NCI-H524 (cell line): Measurements from ENCODE around the gene STAMBP.
"Not testable (repeated sequence)": the region's sequence is repeated elsewhere in the genome, so short reads cannot be mapped to it uniquely, and the experiment has no call there.

ENCODE experiments used
- DNase-seq, 2 experiments: peaks; one replicate each; lab custom pipeline; 2025; lab: John Stamatoyannopoulos, UW

STAMBP gene

GRCh38 chr2:73828818-73829570 is at the start of gene STAMBP:
Gene STAMBP (plus strand): TSS chr2:73828961. CDS start chr2:73830857, 1,896 bp downstream.
- DNase-seq: peak; percentile 93 to 94

GRCh38 chr2:73779467-73780236 is 49.1 kb upstream of the STAMBP start, which contains the start of gene DUSP11:
Gene DUSP11 (minus strand): TSS chr2:73780103. CDS start chr2:73779974, 129 bp downstream.
- peak; percentile 89 to 96 for DNase-seq

GRCh38 chr2:73780237-73780582 is 48.6 kb upstream of the STAMBP start:
- DNase-seq: no peak

GRCh38 chr2:73783402-73783801 is 45.4 kb upstream of the STAMBP start:
- DNase-seq: not testable (repeated sequence)

DNA sequence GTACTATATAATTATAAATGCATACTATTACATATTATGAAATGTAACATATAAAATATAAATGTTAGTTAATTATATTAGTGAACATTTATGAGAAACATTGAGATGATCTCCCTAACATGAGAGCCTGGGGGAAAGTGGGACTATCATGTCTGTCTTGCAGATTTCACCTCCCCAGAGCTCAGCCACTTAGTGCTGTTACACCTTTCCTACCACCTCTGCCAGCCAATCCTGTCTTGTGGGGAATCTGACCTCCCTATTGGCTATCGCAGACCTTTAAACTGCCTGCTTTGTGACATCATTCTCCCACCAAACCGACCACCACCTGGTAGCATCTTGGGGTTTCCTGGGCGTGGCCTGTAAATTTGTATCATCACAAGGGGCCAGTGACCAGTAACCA is 44.9 kb upstream of the STAMBP start, which contains the start of gene C2orf78:
C2orf78 (plus strand) TSS at position 301 of the 400 bp plus-strand sequence. CDS start 127 bp downstream, outside the sequence.
- DNase-seq: not testable (repeated sequence)

GRCh38 chr2:73811878-73812277 is 16.9 kb upstream of the STAMBP start:
- DNase-seq: no peak

DNA sequence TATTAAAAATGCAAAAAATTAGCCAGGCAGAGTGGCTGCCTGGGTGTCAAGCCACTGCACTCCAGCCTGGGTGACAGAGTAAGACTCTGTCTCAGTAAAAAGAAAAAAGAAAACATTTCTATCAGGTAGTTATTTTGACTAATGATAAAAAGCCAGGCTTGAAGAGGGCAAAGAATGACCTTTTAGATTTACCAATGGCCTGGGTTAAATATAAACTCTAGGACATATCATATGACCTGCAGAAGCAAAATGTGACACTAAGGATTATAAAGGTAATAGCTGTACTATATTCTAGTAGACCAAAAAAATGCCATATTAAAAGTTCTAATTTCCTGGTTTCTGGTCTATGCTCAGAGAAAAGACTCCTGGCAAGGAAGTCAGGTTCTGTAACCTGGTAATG is 16.1 kb upstream of the STAMBP start:
- DNase-seq: no peak

DNA sequence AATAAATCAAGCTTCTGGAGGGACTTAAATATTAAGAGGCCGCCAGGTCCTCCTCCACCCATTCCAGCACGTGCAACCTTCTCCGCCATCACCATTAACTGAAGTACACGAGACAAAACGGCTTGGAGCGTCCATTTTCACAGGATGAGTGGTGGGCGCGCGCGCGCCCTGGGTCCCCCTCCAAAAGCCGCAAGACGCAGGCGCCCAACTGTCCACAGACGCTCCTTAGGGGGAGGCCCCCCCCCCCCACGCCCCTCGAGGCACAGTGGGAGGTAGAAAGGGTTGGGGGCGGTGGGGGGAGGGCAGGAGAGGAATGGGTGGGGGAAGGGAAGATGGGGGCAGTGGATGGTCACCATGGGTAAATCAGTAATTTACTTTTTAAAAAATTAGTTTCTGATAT is 10.5 kb upstream of the STAMBP start:
- DNase-seq: no peak

- DNase-seq: no peak
Observed at GRCh38 chr2:73821227-73821626, 7.5 kb upstream of the STAMBP start.

DNA sequence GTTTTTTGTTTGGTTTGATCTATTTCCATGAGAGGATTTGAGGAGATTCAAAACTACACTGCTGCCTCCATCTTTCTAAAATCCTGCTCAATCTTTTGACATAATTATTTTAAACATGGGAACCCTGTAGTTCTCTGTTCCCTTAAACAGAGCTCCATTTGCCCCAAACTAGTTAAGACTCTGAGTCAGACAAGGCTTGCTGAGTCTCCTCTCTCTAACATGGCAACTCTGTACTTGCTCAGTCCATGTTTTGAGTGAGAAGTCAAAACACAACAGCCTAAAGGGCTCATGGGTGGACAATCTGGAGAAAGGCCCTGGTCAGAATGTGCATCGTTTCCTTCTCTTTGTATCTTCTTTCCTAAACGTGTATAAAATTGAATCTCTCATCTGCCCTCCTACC is 7.1 kb upstream of the STAMBP start:
- no peak for DNase-seq

DNA sequence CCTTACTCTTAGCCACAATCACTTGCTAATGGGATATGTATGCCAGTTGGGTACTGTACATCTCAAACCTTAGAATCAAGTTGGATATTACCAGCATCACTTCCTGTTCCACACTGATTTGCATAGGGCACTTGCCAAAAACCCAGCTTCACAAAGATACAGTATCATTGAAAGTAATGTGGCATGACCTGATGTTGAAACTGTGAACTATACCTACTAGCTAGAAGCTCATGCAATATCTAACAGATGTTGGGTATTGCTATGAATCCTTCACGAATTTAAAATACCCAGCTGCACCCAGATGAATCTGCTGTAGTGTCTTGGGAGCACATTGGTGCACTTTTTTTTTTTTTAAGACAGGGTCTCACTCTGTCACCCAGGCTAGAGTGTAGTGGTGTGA is 6.5 kb upstream of the STAMBP start:
- no peak for DNase-seq

- DNase-seq: no peak
Observed at GRCh38 chr2:73822991-73823390, 5.8 kb upstream of the STAMBP start.

- DNase-seq: no peak
Observed at GRCh38 chr2:73823416-73823815, 5.3 kb upstream of the STAMBP start.

- DNase-seq: peak; percentile 35 to 74
Observed at GRCh38 chr2:73823916-73824523, 4.7 kb upstream of the STAMBP start.

GRCh38 chr2:73825408-73825807 is 3.4 kb upstream of the STAMBP start:
- peak; percentile 14 to 52 for DNase-seq

DNA sequence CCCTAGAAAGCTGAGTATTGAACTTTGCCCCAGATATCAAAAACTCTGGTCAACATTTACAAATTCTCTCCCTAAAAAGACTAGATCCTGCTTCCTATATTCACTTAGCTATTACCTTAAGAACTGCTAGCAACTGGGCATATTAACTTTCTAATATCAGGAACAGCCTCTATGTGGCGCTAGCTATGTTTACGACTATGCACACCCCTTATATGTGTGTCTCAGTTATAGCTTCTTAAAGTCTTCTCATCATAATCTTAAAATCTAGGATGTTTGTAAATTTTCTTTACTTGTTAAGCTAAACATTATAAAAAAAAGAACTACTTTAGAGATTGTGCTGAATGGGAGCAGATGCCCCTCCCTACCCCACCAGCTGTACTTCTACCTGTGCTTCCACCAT is 1.7 kb upstream of the STAMBP start:
- DNase-seq: peak in 1 of 2 experiments; percentile 40

GRCh38 chr2:73827660-73828388 is 937 bp upstream of the STAMBP start:
- no peak for DNase-seq

DNA sequence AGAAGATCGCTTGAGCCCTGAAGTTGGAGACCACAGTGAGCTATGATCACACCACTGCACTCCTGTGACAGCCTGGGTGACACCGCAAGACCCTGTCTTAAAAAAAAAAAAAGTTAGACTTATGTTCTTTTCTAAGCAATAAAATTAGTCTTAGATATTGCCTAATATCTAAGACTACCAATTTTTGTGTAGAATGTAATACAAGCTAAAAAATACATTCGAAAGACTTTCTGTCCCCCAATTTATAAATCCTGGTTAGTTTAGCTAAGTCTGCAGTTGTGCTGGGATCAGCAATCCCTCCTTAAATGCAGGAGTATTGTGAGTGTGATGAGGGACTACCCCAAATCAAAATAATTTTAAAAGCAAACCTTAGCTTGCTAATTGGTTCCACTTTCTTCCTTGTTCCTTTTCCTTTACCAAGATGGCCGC is 358 bp upstream of the STAMBP start:
- DNase-seq: no peak

DNA sequence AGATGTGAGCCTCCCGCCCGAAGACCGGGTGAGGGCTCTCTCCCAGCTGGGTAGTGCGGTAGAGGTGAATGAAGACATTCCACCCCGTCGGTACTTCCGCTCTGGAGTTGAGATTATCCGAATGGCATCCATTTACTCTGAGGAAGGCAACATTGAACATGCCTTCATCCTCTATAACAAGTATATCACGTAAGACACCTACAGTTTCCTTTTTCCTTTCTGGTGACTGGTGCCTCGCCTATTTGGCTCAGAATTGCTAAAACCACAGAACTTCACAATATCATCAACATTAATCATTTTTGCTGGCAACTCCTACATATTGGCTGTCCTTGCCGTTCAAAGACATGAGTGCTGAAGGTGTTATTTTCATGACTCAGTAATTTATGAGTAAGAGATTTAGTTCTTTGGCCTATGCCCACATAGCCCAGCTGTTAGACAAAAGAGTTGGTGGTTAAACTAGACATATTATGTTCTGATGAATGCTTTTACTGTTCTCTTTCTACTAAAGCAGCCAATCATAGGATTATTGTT is 2.2 kb downstream of the STAMBP start:
- DNase-seq: no peak

- DNase-seq: no peak
Observed at GRCh38 chr2:73832930-73833329, 4.2 kb downstream of the STAMBP start.

DNA sequence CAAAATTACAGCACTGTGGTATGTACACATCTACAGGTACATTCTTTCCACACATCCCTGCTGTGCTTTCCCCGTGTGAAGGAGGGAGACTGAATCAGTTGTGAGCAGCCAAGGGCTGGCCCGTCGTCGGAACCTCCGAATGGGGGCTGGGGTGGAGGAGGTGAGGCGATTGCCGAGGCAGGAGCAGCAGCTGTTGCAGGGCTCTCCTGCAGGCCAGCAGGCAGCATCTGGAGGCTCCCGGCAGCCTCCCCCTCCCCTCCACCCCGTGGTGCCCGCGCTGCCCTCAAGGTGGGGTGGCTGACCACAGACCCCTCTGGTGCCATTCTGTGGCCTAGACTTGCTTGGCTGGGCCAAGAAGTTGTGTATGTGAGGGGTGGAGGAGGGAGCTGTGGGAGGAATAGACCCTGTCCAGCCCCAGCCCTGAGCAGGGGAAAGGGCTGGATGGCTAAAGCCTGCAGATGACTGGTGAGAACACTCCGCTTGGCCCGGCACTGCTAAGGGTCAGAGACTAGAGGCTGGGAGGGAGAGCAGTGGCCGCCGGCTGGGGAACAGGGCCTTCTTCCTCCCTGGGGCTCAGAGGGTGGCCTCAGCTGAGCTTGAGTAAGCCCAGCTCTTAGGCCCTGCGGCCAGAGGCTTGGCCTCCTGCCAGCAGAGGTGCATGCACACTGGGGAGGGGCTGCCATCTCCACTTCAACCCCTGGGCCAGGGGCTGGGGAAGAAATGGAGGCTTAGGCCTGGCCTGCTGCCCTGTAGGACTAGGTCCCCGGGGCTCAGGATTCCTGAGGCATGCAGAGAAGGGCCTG is 7.6 kb downstream of the STAMBP start:
- DNase-seq: peak in 1 of 2 experiments; percentile 40
